Stimulated activated memory B cell treated with anti-CD40 and anti-IgM and Interleukin-4, amounts not matched to agents 10 μg/mL and 1 μg/mL and 100 μg/mL, for 72 hours (primary cell): ENCODE measurements around the gene MAPK1.
A peak's percentile ranks its signal among the peaks of the same experiment; 100 is the strongest.
"Not testable (repeated sequence)": the region's sequence is repeated elsewhere in the genome, so short reads cannot be mapped to it uniquely, and the experiment has no call there.

Experiments
- ATAC-seq: fragments of 150-1000 bp; cut with Tn5 transposase; 2 replicates; pipeline ENCODE4 v1.10.0; 2021
- H3K27ac Mint-ChIP-seq: one replicate; pipeline ENCODE4 v1.8.0; 2022; ENCODE audit warnings: mild to moderate bottlenecking, mixed read lengths
- H3K27me3 Mint-ChIP-seq: one replicate; pipeline ENCODE4 v1.8.0; 2022; ENCODE audit warnings: mixed read lengths
- H3K36me3 Mint-ChIP-seq: one replicate; pipeline ENCODE4 v1.8.0; 2022; ENCODE audit warnings: mixed read lengths
- H3K4me1 Mint-ChIP-seq: one replicate; pipeline ENCODE4 v1.8.0; 2022; ENCODE audit warnings: mixed read lengths
- H3K4me3 Mint-ChIP-seq: one replicate; pipeline ENCODE4 v1.8.0; 2022; ENCODE audit warnings: mild to moderate bottlenecking, moderate library complexity, mixed read lengths
- H3K9me3 Mint-ChIP-seq: one replicate; pipeline ENCODE4 v1.8.0; 2022; ENCODE audit warnings: mixed read lengths

The MAPK1 gene

GRCh38 chr22:21841422-21841821, 26.0 kb downstream of the MAPK1 start:
- H3K9me3 Mint-ChIP-seq: peaks cover 3% of the 10 kb centered on the region
- peaks cover 54% of the 10 kb centered on the region for H3K4me1 Mint-ChIP-seq
- no peak overlapping the region for H3K4me3 Mint-ChIP-seq
- no peak overlapping the region for H3K27ac Mint-ChIP-seq
- ATAC-seq: no peak
- H3K36me3 Mint-ChIP-seq: peaks cover 6% of the 10 kb centered on the region
- H3K27me3 Mint-ChIP-seq: no peaks in the 10 kb centered on the region

- ATAC-seq: no peak
- Mint-ChIP-seq H3K36me3 (peaks cover 6% of the 10 kb centered on the region), H3K9me3 (peaks cover 3% of the 10 kb centered on the region), H3K27me3 (no peaks in the 10 kb centered on the region), H3K4me1 (peaks cover 55% of the 10 kb centered on the region), H3K27ac (no peak overlapping the region), H3K4me3 (no peak overlapping the region)
Measured at GRCh38 chr22:21840236-21840823, 27.1 kb downstream of the MAPK1 start.

- no peak for ATAC-seq
- peaks cover 6% of the 10 kb centered on the region for H3K36me3 Mint-ChIP-seq
- H3K27me3 Mint-ChIP-seq: no peaks in the 10 kb centered on the region
- H3K4me1 Mint-ChIP-seq: peaks cover 59% of the 10 kb centered on the region
- H3K27ac Mint-ChIP-seq: peak overlapping the region; percentile 66
- no peak overlapping the region for H3K4me3 Mint-ChIP-seq
- peaks cover 3% of the 10 kb centered on the region for H3K9me3 Mint-ChIP-seq
Measured at GRCh38 chr22:21839765-21840140, 27.7 kb downstream of the MAPK1 start.

- peaks cover 59% of the 10 kb centered on the region for H3K4me1 Mint-ChIP-seq
- not testable (repeated sequence) for H3K27me3 Mint-ChIP-seq, H3K4me3 Mint-ChIP-seq, ATAC-seq, H3K36me3 Mint-ChIP-seq, H3K9me3 Mint-ChIP-seq
- peak overlapping the region; percentile 66 for H3K27ac Mint-ChIP-seq
Measured at GRCh38 chr22:21839104-21839764, 28.2 kb downstream of the MAPK1 start.

- H3K9me3 Mint-ChIP-seq: peaks cover 3% of the 10 kb centered on the region
- peaks cover 10% of the 10 kb centered on the region for H3K36me3 Mint-ChIP-seq
- H3K27me3 Mint-ChIP-seq: no peaks in the 10 kb centered on the region
- no peak overlapping the region for H3K4me3 Mint-ChIP-seq
- peak overlapping the region; percentile 86 for H3K27ac Mint-ChIP-seq
- H3K4me1 Mint-ChIP-seq: peaks cover 64% of the 10 kb centered on the region
- no peak for ATAC-seq
Measured at GRCh38 chr22:21837248-21837979, 30.0 kb downstream of the MAPK1 start.

- H3K4me3 Mint-ChIP-seq, H3K9me3 Mint-ChIP-seq, ATAC-seq, H3K27me3 Mint-ChIP-seq: not testable (repeated sequence)
- H3K36me3 Mint-ChIP-seq: peaks cover 14% of the 10 kb centered on the region
- peak overlapping the region; percentile 86 for H3K27ac Mint-ChIP-seq
- peaks cover 72% of the 10 kb centered on the region for H3K4me1 Mint-ChIP-seq
Measured at GRCh38 chr22:21836486-21836885, 31.0 kb downstream of the MAPK1 start.

GRCh38 chr22:21835378-21835777, 32.1 kb downstream of the MAPK1 start:
- peaks cover 79% of the 10 kb centered on the region for H3K4me1 Mint-ChIP-seq
- H3K27me3 Mint-ChIP-seq: no peaks in the 10 kb centered on the region
- H3K9me3 Mint-ChIP-seq: peaks cover 3% of the 10 kb centered on the region
- no peak for ATAC-seq
- peaks cover 14% of the 10 kb centered on the region for H3K36me3 Mint-ChIP-seq
- peak overlapping the region; percentile 50 for H3K4me3 Mint-ChIP-seq
- peak overlapping the region; percentile 86 for H3K27ac Mint-ChIP-seq

GRCh38 chr22:21834869-21835268, 32.6 kb downstream of the MAPK1 start:
- Mint-ChIP-seq H3K36me3 (peaks cover 12% of the 10 kb centered on the region), H3K9me3 (peaks cover 2% of the 10 kb centered on the region), H3K27me3 (no peaks in the 10 kb centered on the region), H3K27ac (peak overlapping the region; percentile 86), H3K4me3 (peak overlapping the region; percentile 50), H3K4me1 (peaks cover 79% of the 10 kb centered on the region)
- peak; percentile 90 for ATAC-seq

GRCh38 chr22:21832291-21833290, 34.9 kb downstream of the MAPK1 start:
- peaks cover 80% of the 10 kb centered on the region for H3K4me1 Mint-ChIP-seq
- ATAC-seq: peak; percentile 63
- no peaks in the 10 kb centered on the region for H3K9me3 Mint-ChIP-seq
- H3K27me3 Mint-ChIP-seq: no peaks in the 10 kb centered on the region
- peak overlapping the region; percentile 50 for H3K27ac Mint-ChIP-seq
- H3K36me3 Mint-ChIP-seq: peaks cover 24% of the 10 kb centered on the region
- no peak overlapping the region for H3K4me3 Mint-ChIP-seq

- Mint-ChIP-seq H3K9me3 (no peaks in the 10 kb centered on the region), H3K27ac (no peak overlapping the region), H3K4me1 (peaks cover 69% of the 10 kb centered on the region), H3K36me3 (peaks cover 24% of the 10 kb centered on the region), H3K27me3 (no peaks in the 10 kb centered on the region), H3K4me3 (no peak overlapping the region)
- no peak for ATAC-seq
Measured at GRCh38 chr22:21829523-21829922, 37.9 kb downstream of the MAPK1 start.

- Mint-ChIP-seq H3K36me3 (peaks cover 24% of the 10 kb centered on the region), H3K27me3 (no peaks in the 10 kb centered on the region), H3K9me3 (no peaks in the 10 kb centered on the region), H3K4me3 (no peak overlapping the region), H3K27ac (peak overlapping the region; percentile 35), H3K4me1 (peaks cover 76% of the 10 kb centered on the region)
- no peak for ATAC-seq
Measured at GRCh38 chr22:21828268-21828638, 39.2 kb downstream of the MAPK1 start.

- ATAC-seq: no peak
- H3K9me3 Mint-ChIP-seq: no peaks in the 10 kb centered on the region
- H3K36me3 Mint-ChIP-seq: peaks cover 24% of the 10 kb centered on the region
- H3K27ac Mint-ChIP-seq: peak overlapping the region; percentile 35
- peaks cover 76% of the 10 kb centered on the region for H3K4me1 Mint-ChIP-seq
- H3K4me3 Mint-ChIP-seq: no peak overlapping the region
- H3K27me3 Mint-ChIP-seq: no peaks in the 10 kb centered on the region
Measured at GRCh38 chr22:21827628-21828267, 39.7 kb downstream of the MAPK1 start.

GRCh38 chr22:21826204-21826603, 41.2 kb downstream of the MAPK1 start:
- ATAC-seq: no peak
- Mint-ChIP-seq H3K4me1 (peaks cover 79% of the 10 kb centered on the region), H3K27me3 (no peaks in the 10 kb centered on the region), H3K27ac (no peak overlapping the region), H3K4me3 (no peak overlapping the region), H3K36me3 (peaks cover 20% of the 10 kb centered on the region), H3K9me3 (no peaks in the 10 kb centered on the region)

- peaks cover 71% of the 10 kb centered on the region for H3K4me1 Mint-ChIP-seq
- ATAC-seq, H3K27me3 Mint-ChIP-seq, H3K9me3 Mint-ChIP-seq, H3K27ac Mint-ChIP-seq, H3K4me3 Mint-ChIP-seq: not testable (repeated sequence)
- peaks cover 20% of the 10 kb centered on the region for H3K36me3 Mint-ChIP-seq
Measured at GRCh38 chr22:21824962-21825361, 42.5 kb downstream of the MAPK1 start.
